Measurements from ENCODE around the gene CRACDL.

Gene CRACDL

DNA sequence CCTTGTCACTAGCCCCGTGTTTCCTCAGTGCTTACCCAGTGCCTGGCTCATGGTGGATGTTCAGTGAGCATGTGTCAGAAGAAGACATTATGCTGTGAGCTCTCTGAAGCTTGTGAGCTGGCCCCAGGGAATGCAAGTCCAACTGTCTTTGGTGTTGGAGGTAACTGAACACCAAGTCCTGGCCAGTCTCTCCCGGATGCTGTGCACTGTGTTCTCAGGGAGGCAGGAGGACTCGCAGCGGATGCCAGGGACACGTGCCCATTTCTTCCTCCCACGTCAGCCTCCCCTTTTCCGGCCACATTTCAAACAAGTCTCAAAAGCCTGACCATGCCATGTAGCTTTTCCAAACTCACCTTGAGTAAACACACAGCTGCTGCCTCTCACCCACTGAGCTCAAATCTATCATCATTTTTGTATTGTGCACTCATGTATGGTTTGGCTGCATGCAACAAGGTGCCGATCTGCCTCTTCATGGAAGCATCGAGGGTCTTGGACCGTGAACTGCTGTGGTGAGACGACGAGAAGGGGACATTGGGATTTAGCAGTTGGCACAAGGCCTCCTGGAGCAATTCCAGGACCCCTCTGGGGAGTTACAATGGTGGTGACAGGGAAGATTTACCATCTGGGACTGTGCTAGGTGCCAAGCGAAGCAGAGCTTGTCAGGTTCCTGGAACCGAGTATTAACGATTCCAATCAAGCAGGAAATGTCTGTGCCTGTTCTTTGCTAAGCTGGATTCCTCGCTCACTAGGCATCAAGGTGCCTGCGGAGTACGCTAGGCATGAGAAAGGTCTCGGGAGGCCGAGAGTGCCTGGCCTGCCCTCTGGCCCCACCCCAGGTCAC lies 160.7 kb downstream of the CRACDL start:
- Histone ChIP-seq H3K9me3 (ENCODE audit: insufficient read depth, low read length) (no peaks in the 10 kb centered on the region), H4K20me1 (ENCODE audit: insufficient read depth, low read length) (no peaks in the 10 kb centered on the region), H3K27ac (ENCODE audit: low read length) (no peak overlapping the region), H3K27me3 (ENCODE audit: low read depth, low read length) (no peaks in the 10 kb centered on the region; the same call in 1 of the 2 replicates), H3K4me3 (ENCODE audit: low read length) (no peak overlapping the region), H3K4me1 (ENCODE audit: low read length) (peaks cover 10% of the 10 kb centered on the region), H3K9ac (ENCODE audit: low read length) (no peak overlapping the region), H3K79me2 (ENCODE audit: low read length) (no peaks in the 10 kb centered on the region), H3K36me3 (replicated peaks; ENCODE audit: low read depth, low read length) (no peaks in the 10 kb centered on the region), H2AFZ (ENCODE audit: low read depth, low read length) (no peak overlapping the region), H3K4me2 (ENCODE audit: low read length) (no peak overlapping the region)
- no peak for TF ChIP-seq EZH2phosphoT487 (IDR thresholded peaks at IDR 0.05; ENCODE audit: low read depth)
- TF ChIP-seq, protein P1, sequence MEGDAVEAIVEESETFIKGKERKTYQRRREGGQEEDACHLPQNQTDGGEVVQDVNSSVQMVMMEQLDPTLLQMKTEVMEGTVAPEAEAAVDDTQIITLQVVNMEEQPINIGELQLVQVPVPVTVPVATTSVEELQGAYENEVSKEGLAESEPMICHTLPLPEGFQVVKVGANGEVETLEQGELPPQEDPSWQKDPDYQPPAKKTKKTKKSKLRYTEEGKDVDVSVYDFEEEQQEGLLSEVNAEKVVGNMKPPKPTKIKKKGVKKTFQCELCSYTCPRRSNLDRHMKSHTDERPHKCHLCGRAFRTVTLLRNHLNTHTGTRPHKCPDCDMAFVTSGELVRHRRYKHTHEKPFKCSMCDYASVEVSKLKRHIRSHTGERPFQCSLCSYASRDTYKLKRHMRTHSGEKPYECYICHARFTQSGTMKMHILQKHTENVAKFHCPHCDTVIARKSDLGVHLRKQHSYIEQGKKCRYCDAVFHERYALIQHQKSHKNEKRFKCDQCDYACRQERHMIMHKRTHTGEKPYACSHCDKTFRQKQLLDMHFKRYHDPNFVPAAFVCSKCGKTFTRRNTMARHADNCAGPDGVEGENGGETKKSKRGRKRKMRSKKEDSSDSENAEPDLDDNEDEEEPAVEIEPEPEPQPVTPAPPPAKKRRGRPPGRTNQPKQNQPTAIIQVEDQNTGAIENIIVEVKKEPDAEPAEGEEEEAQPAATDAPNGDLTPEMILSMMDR (IDR thresholded peaks at IDR 0.05; ENCODE audit: low read depth, low read length): no peak

DNA sequence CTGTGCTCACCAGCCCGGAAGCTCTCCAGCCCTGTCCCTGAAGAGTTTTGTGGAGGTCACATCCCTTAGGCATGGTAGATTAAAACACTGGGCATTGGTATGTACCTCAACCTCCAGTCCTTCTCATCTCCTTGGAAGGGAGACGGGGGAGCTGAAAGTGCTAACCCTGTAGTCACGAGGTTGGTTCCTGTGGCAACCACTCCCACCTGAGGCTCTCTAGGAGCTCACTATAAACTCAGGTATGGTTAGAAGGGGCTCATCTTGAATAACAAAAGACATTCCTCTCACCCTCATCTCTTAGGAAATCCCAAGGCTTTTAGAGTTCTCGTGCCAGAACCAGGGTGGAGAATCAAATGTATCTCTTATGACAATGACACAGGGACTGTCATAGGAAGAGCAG lies 162.1 kb downstream of the CRACDL start:
- TF ChIP-seq EZH2phosphoT487 (IDR thresholded peaks at IDR 0.05; ENCODE audit: low read depth): no peak
- TF ChIP-seq, protein P1 (IDR thresholded peaks at IDR 0.05; ENCODE audit: low read depth, low read length): no peak
- H4K20me1 ChIP-seq (ENCODE audit: insufficient read depth, low read length): no peaks in the 10 kb centered on the region

DNA sequence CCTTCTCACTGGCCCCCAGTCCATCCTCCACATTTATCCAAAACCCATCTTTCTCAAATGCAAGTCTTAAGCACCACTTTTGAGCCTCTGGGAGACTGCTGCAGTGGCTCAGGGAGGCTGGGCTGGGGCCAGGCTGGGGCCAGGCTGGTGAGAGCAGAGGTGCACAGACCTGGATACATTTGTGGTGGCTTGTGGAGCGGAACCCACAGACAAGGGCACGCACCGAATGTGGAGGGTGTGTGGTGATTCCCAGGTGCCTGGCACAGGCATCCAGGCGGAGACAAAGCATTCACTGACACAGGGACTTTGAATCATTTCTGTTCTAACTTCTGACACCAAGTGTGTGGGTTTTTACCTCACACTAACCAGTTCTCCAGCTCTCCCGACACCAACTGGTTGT lies 162.9 kb downstream of the CRACDL start:
- Histone ChIP-seq H3K27me3 (ENCODE audit: low read depth, low read length) (no peaks in the 10 kb centered on the region), H3K4me3 (ENCODE audit: low read length) (no peak overlapping the region), H3K4me1 (ENCODE audit: low read length) (peaks cover 10% of the 10 kb centered on the region), H2AFZ (ENCODE audit: low read depth, low read length) (no peak overlapping the region), H3K4me2 (ENCODE audit: low read length) (no peak overlapping the region), H3K9ac (ENCODE audit: low read length) (no peak overlapping the region), H3K27ac (ENCODE audit: low read length) (no peak overlapping the region), H3K36me3 (replicated peaks; ENCODE audit: low read depth, low read length) (no peaks in the 10 kb centered on the region), H3K79me2 (ENCODE audit: low read length) (no peaks in the 10 kb centered on the region), H3K9me3 (ENCODE audit: insufficient read depth, low read length) (no peaks in the 10 kb centered on the region), H4K20me1 (ENCODE audit: insufficient read depth, low read length) (no peaks in the 10 kb centered on the region)
- TF ChIP-seq EZH2phosphoT487 (IDR thresholded peaks at IDR 0.05; ENCODE audit: low read depth): no peak
- TF ChIP-seq, protein P1 (IDR thresholded peaks at IDR 0.05; ENCODE audit: low read depth, low read length): no peak

More for the DNA sequence above, 162.1 kb downstream of the CRACDL start:
- Histone ChIP-seq H2AFZ (ENCODE audit: low read depth, low read length) (no peak overlapping the region), H3K9ac (ENCODE audit: low read length) (no peak overlapping the region), H3K79me2 (ENCODE audit: low read length) (no peaks in the 10 kb centered on the region), H3K36me3 (replicated peaks; ENCODE audit: low read depth, low read length) (no peaks in the 10 kb centered on the region), H3K4me1 (ENCODE audit: low read length) (peaks cover 10% of the 10 kb centered on the region), H3K27ac (ENCODE audit: low read length) (no peak overlapping the region), H3K27me3 (ENCODE audit: low read depth, low read length) (no peaks in the 10 kb centered on the region; the same call in 1 of the 2 replicates), H3K4me3 (ENCODE audit: low read length) (no peak overlapping the region), H3K9me3 (ENCODE audit: insufficient read depth, low read length) (no peaks in the 10 kb centered on the region), H3K4me2 (ENCODE audit: low read length) (no peak overlapping the region)

DNA sequence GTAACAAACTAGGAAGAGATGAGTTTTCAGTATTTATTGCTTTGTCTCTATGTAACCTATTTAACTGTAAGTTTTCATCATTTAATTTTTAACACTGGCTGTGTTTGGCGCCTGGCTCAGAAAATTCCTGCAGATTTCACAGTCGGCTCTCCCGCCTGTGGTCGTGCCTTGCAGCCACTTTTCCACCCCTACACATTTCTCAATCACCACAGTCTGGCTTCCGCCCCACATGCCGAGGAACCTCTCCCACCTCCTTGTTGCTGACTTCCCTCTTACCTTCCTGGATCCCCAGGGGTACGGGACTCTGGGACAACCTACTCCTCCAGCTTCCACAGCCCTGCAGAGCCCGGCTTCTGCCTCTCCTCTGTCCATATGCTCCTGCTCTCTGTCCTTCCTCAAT lies 163.5 kb downstream of the CRACDL start:
- Histone ChIP-seq H2AFZ (ENCODE audit: low read depth, low read length) (peak overlapping the region; percentile 98), H3K27ac (ENCODE audit: low read length) (no peak overlapping the region), H3K9ac (ENCODE audit: low read length) (no peak overlapping the region), H3K27me3 (ENCODE audit: low read depth, low read length) (no peaks in the 10 kb centered on the region), H3K4me3 (ENCODE audit: low read length) (no peak overlapping the region), H3K36me3 (replicated peaks; ENCODE audit: low read depth, low read length) (no peaks in the 10 kb centered on the region), H4K20me1 (ENCODE audit: insufficient read depth, low read length) (no peaks in the 10 kb centered on the region), H3K4me1 (ENCODE audit: low read length) (peaks cover 10% of the 10 kb centered on the region), H3K4me2 (ENCODE audit: low read length) (peak overlapping the region; percentile 83), H3K9me3 (ENCODE audit: insufficient read depth, low read length) (no peaks in the 10 kb centered on the region), H3K79me2 (ENCODE audit: low read length) (no peaks in the 10 kb centered on the region)
- TF ChIP-seq, protein P1 (IDR thresholded peaks at IDR 0.05; ENCODE audit: low read depth, low read length): no peak
- TF ChIP-seq EZH2phosphoT487 (IDR thresholded peaks at IDR 0.05; ENCODE audit: low read depth): no peak
